ENCODE measurements around the gene SGPL1. TPM values are rescaled to one million over a fixed set of nuclear protein-coding genes. Genes with fewer than 3 reads are reported as not detected.

The SGPL1 gene
- total and polyA plus RNA-seq, 2 of the 8 experiments (the other 6 are each of a cell fraction or from before 2014, with no cell fraction given): 20.5 to 51.6 TPM

DNA sequence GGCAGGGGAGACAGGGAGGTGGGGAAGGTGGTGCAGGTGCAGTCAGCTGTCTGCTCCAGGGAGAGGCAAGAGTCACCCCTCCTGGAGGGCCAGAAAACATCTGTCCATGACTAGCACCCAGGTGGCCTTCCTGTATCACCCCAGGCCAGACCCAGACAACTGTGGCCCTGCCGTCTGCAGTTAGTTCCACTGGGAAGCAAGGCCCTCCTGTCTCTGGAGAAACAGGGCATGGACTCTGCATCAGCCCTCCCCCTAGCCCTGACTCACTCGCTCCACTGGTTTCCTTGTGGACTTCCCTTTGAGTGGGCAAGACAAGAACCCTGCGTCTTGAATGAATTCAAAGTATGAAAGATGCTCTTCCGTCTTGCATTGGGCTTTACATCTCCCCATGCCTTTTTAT, 43.1 kb upstream of the SGPL1 start:
- Histone ChIP-seq H4K8ac (ENCODE audit: extremely low read depth, insufficient read depth, low read length) (no peak overlapping the region), H3K4me2 (ENCODE audit: insufficient read depth in 1 of 2, low read depth in 2 of 2, low read length in 2 of 2) (no peak overlapping the region), H3K9me3 (ENCODE audit: insufficient read depth in 2 of 2, low read depth in 1 of 2, low read length in 1 of 2) (no peaks in the 10 kb centered on the region), H3K23ac (ENCODE audit: insufficient read length) (no peak overlapping the region), H3K56ac (replicated peaks; ENCODE audit: insufficient read length, low read depth, low read length) (no peak overlapping the region), H2BK12ac (ENCODE audit: low read depth, low read length) (no peak overlapping the region), H3K4me1 (replicated peaks in 1 of 4; ENCODE audit: control insufficient read depth in 3 of 4, insufficient read depth in 4 of 4, low read length in 3 of 4) (no peaks in the 10 kb centered on the region; a peak in 1 of 7 replicates), H2BK120ac (replicated peaks; ENCODE audit: low read depth, low read length) (no peak overlapping the region), H2BK15ac (ENCODE audit: low read length) (no peak overlapping the region), H3K36me3 (ENCODE audit: control insufficient read depth in 2 of 4, insufficient read depth in 4 of 4, low read length in 3 of 4) (no peaks in the 10 kb centered on the region), H2BK5ac (ENCODE audit: low read depth, low read length) (no peak overlapping the region), H3K79me2 (ENCODE audit: control insufficient read depth in 1 of 2, insufficient read depth in 2 of 2, low read length in 2 of 2) (no peaks in the 10 kb centered on the region), H3K9ac (replicated peaks in 1 of 4; ENCODE audit: extremely low read depth in 1 of 4, low read depth in 3 of 4, low read length in 3 of 4) (no peak overlapping the region), H4K20me1 (replicated peaks in 1 of 2; ENCODE audit: control insufficient read depth in 1 of 2, insufficient read depth in 2 of 2, low read length in 2 of 2) (no peaks in the 10 kb centered on the region), H3K27me3 (replicated peaks in 1 of 4; ENCODE audit: control insufficient read depth in 3 of 4, extremely low read depth in 1 of 4, insufficient read depth in 3 of 4, low read length in 3 of 4) (no peaks in the 10 kb centered on the region), H4K5ac (ENCODE audit: insufficient read length, low read depth, low read length) (no peak overlapping the region), H4K91ac (replicated peaks; ENCODE audit: insufficient read length, low read length) (no peak overlapping the region), H3K14ac (ENCODE audit: insufficient read length) (no peak overlapping the region), H3K23me2 (ENCODE audit: low read depth, low read length) (no peaks in the 10 kb centered on the region), H2AK5ac (ENCODE audit: low read depth, low read length) (no peak overlapping the region), H2AFZ (ENCODE audit: low read length) (no peak overlapping the region), H3K79me1 (ENCODE audit: low read depth, low read length) (no peaks in the 10 kb centered on the region), H2BK20ac (ENCODE audit: low read length) (no peak overlapping the region), H3K27ac (ENCODE audit: low read depth, low read length) (no peak overlapping the region), H3K4ac (replicated peaks; ENCODE audit: insufficient read length, low read depth, low read length) (no peak overlapping the region), H3K18ac (ENCODE audit: extremely low read depth, low read length) (no peak overlapping the region), H3K4me3 (ENCODE audit: extremely low read depth in 1 of 4, insufficient read depth in 2 of 4, low read depth in 3 of 4, low read length in 4 of 4) (no peak overlapping the region)
- 89% methylated on average over 3 of the region's 4 CpGs; no CpG with 5 or more reads in 1 of the 2 experiments for WGBS, 2 experiments (ENCODE audit: extremely low coverage in 1 of 2, insufficient coverage in 1 of 2, insufficient read length in 1 of 2, insufficient replicate concordance in 2 of 2, low coverage in 1 of 2, low lambda C conversion rate in 2 of 2, missing lambda C conversion rate in 1 of 2)
- TF ChIP-seq CHD2 (IDR thresholded peaks at IDR 0.05; ENCODE audit: low read length) (no peak), FOSL1 (IDR thresholded peaks at IDR 0.05; ENCODE audit: insufficient read depth, low read depth, low read length) (no peak), TAF1 (IDR thresholded peaks at IDR 0.05; ENCODE audit: low read depth, low read length) (no peak), POLR2A (IDR thresholded peaks at IDR 0.05; ENCODE audit: control extremely low read depth in 1 of 2, low read depth in 2 of 2, low read length in 2 of 2) (no peak), SAP30 (IDR thresholded peaks at IDR 0.05; ENCODE audit: insufficient read depth, insufficient replicate concordance, low read length) (no peak), SUZ12 (IDR thresholded peaks at IDR 0.05; ENCODE audit: low read length) (no peak), GTF2F1 (IDR thresholded peaks at IDR 0.05; ENCODE audit: borderline replicate concordance, low read depth, low read length) (no peak), SP4 (IDR thresholded peaks at IDR 0.05; ENCODE audit: low read length) (no peak), ATF3 (IDR thresholded peaks at IDR 0.05; ENCODE audit: insufficient read depth, low read depth, low read length) (no peak), RXRA (IDR thresholded peaks at IDR 0.05; ENCODE audit: insufficient read depth, low read depth, low read length) (no peak)
- TF ChIP-seq, protein P1, sequence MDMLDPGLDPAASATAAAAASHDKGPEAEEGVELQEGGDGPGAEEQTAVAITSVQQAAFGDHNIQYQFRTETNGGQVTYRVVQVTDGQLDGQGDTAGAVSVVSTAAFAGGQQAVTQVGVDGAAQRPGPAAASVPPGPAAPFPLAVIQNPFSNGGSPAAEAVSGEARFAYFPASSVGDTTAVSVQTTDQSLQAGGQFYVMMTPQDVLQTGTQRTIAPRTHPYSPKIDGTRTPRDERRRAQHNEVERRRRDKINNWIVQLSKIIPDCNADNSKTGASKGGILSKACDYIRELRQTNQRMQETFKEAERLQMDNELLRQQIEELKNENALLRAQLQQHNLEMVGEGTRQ (IDR thresholded peaks at IDR 0.05; ENCODE audit: low read length): no peak
- DNase-seq (ENCODE audit: low read depth in 1 of 2, low spot score in 2 of 2): peak in 1 of 2 experiments; percentile 39
- CTCF ChIA-PET (ENCODE audit: partially characterized antibody): interaction anchor here (1.0 to 4.4 kb wide), 2 partner anchors 11 to 14 kb away, joined by 3 to 15 read pairs; no protein-coding TSS in a partner anchor
- POLR2A ChIA-PET (ENCODE audit: partially characterized antibody): no interaction called here
- FAIRE-seq: no peak
